ENCODE measurements around the gene ZG16B.

ZG16B gene

DNA sequence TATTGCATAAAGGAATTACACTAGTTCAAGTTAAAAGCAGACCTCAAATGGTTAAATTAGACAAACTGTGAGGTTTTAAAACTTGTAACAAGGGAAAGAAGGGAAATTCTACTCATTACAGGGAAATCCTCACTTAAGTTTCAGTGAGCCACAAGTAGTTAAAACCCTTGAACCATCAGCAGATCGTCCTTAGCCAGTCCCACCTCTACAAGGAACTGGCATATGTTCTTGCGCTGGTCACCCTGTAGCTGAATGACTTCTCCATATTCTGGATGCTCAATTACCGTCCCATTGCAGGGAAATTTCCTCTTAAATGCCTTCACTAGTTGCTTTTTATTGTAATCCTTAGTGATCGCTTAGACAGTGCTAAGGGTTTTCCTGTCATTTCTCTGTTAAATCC lies 7.6 kb upstream of the ZG16B start:
- no peak for DNase-seq (ENCODE audit: extremely low read depth in 1 of 2, low read depth in 1 of 2)

DNA sequence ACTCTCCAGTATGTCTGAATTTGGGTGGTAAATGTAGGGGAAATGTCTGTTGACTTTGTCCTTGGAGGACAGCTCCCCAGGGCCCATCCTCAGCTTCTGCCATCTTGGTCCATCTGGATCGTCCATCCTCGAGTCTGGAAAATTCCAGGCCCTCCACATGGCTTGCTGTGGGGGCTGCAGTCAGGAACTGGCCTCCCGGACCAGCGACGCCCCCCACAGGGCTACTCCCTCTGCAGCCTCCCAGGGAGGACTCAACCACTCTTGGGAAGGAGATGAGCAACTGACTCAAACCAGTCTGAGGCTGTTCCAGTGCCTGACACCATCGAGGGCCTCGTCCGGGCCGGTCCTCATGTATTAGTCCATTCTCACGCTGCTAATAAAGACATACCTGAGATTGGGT lies 5.5 kb upstream of the ZG16B start:
- no peak for DNase-seq (ENCODE audit: extremely low read depth in 1 of 2, low read depth in 1 of 2)

DNA sequence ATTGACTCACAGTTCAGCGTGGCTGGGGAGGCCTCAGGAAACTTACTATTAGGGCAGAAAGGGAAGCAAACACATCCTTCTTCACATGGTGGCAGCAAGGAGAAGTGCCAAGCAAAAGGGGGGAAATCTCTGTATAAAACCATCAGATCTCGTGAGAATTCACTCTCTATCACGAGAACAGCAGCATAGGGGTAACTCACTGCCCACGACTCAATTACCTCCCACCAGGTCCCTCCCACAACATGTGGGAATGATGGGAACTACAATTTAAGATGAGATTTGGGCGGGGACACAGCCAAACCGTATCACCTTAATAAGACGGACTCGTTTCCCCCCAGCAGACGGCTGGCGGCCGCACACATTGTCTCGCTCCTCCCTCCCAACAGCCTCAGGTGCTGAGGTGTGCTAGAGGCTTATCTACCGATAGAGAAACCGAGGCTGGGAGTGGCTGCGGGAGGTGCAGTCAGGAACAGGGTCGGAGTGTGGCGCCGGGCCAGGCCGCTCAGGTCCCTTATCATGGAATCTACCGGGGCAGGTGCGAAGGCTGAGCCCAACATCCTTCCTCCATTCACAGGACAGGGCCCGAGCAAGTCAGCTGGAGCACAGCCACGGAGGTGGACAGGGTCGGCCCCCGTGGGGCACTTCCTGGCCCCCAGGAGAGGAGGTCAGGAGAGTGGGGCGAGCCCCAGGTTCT lies 4.9 kb upstream of the ZG16B start:
- DNase-seq (ENCODE audit: extremely low read depth in 1 of 2, low read depth in 1 of 2): no peak

DNA sequence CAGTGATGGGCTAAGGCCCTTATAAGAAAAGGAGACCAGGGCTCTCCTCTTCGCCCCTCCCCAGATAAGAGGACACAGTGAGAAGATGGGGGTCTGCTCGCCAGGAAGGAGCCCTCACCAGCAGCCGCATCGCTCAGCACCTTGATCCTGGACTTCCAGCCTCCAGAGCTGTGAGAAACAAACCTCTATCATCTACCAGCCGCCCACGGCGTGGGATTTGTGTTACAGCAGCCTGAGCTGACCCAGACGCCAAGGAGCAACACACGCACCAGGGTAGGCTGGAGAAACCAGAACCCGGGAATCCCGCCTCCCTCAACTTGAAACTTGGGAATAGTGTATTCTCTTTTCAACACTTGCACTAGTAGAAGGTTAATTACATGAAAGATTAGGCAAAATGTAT lies 4.2 kb upstream of the ZG16B start:
- DNase-seq (ENCODE audit: extremely low read depth in 1 of 2, low read depth in 1 of 2): no peak

DNA sequence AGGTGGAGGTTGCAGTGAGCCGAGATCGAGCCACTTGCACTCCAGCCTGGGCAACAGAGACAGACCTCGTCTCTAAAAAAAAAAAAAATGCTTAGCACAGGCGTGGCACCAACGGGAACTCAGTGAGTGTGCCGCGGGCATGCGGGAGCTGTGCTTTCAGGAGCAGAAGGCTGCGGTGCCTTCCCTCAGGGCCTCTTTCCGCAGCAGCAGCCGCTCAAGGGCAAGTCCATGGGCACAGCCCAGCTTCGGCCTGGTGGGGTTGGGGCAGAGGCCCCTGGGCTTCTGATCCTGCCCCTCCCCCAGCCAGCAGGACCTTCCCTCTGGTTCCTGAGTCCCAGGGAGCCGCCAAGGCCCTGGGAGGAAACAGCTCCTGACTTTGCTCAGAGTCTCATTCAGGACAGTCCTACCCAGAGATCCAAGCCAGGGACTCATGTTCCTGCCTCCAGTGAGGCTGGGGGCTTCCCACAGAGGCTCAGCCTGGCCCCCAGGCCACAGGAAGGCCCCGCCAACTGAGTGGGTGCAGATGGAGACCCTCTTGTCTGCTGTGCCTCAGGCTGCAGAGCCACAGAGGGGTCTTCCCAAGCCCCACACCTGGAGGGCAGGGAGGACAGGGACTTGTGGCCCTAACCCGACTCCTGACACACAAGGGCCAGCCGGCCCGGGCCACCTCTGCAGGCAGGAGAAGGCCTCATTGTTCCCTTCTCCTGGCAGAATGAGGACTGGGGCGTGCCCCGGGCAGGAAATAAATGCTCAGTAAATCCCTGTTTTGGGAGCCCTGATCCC lies 3.3 kb upstream of the ZG16B start:
- no peak for DNase-seq (ENCODE audit: extremely low read depth in 1 of 2, low read depth in 1 of 2)

DNA sequence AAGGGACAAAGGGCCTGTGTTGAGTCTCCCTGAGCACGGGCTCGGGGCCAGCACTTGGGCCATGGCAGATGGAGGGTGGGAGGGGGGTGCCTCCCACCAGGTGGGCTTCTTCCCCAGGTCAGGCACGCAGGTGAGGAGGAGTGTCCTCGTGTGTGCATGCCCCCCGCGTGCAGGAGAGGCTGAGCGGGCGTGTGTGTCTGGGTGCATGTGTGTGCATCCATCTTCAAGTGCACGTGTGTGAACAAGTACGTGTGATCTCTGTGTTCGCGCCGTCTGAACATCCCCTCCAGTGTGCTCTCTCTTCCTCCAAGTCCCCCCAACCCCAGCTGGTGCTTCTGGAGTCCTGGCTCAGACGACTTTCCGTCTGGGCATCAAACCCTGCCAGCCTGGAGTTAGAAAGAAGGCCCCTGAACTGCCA lies 2.7 kb upstream of the ZG16B start:
- no peak for DNase-seq (ENCODE audit: extremely low read depth in 1 of 2, low read depth in 1 of 2)

DNA sequence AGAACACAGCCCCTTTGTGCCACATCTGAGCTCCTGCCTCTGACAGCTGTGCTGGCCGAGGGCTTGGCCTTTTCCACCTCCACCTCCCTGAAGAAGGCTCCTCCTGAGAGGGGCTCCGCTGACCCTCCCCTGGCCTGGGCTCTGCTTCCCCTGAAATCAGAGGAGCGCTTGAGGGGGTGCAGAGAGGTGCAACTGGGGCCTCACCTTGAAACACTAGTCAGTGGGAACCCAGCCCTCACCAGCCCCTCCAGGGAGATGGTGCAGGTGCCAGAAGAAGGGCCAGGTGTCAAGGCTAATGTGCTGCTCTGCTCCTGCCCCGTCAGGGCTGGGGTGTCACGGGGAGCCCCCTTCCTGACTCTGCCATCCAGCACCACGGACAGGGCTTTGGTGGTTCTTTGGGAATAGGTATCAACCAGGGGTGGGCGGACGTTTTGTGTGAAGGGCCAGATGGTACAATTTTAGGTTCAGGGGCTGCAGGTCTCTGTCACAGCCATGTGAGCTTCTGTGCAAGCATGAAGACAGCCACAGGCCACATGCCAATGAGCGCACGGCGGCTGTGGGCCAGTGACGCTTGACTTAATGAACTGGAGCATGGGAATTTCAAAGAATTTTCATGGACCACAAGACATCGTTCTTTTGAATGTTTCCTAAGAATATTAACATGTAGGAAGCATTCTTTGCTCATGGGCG lies 2.1 kb upstream of the ZG16B start:
- DNase-seq (ENCODE audit: extremely low read depth in 1 of 2, low read depth in 1 of 2): no peak

DNA sequence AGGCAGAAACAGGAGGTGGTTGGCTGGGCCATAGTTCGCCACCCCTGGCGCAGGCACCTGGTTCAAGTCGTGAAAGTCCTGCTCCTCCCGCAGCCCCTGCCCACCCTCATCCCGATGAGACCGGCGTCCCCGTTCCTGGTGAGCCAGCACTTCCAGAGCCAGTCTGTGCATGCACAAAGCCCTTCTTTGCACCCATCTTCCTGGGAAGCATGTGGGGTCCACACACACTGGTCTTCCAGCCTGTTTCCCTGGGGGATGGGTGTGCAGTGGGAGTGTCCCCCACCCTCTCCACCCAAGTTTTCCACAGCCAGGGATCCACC lies 1.6 kb upstream of the ZG16B start:
- no peak for DNase-seq (ENCODE audit: extremely low read depth in 1 of 2, low read depth in 1 of 2)

DNA sequence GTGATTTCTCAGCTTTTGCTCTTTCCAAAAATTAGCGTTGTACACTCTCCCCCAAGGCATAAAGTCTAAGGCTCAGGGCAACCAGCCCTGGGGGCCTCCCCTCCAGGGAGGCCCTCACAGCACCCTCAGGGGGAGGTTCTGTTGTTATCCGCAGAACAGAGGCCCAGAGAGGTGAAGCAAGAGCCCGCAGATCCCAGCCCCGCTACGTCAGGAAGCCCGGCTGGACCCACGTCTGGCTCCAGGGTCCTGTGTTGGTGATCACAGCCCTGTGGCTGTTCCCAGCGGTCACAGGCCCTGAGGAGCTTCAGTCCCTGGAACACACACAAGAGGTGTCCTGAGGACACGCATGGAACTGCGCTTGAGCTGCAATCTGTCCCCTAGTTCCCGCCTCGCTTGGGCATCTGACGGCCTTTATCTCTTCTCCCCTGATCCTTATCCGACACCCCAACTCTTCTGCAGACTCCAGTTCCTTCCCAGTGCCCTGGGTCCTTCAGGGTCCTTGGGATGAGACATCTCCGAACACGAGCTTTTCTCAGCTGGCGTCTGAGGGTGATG lies 1.1 kb upstream of the ZG16B start:
- no peak for DNase-seq (ENCODE audit: extremely low read depth in 1 of 2, low read depth in 1 of 2)

DNA sequence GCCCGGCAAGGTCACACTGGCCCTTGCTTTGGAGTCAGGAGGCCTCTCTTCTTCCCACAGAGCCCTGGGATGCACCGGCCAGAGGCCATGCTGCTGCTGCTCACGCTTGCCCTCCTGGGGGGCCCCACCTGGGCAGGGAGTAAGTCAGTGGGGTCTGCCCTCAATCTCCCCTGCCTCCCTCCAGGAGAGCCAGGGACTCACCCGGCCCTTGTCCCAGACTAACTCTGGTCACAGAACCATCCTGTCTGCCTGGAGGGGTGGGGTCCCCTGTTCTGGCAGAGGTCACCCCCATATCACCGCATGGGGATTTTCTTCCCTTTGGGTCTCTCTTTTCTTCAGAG lies 222 bp downstream of the ZG16B start:
- DNase-seq (ENCODE audit: extremely low read depth in 1 of 2, low read depth in 1 of 2): no peak

DNA sequence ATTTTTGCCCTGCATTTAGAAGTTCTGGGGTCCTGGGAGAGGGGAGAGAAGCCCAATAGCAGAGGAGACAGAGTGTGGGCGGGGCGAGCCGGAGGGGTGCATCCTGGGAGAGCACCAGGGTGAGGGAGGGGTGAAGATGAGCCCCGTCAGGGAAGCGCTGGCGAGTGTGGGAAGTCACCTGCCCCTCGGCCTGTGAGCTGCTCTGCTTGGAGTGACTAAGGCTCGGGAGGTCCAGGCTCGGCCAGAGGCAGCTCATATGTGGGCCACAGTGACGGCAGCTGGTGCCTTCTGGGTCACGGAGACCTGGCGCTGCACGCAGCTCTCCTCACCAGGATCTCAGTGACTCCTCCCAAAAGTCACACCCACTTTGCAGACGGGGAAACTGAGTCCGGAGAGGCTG lies 1.1 kb downstream of the ZG16B start:
- no peak for DNase-seq (ENCODE audit: extremely low read depth in 1 of 2, low read depth in 1 of 2)

DNA sequence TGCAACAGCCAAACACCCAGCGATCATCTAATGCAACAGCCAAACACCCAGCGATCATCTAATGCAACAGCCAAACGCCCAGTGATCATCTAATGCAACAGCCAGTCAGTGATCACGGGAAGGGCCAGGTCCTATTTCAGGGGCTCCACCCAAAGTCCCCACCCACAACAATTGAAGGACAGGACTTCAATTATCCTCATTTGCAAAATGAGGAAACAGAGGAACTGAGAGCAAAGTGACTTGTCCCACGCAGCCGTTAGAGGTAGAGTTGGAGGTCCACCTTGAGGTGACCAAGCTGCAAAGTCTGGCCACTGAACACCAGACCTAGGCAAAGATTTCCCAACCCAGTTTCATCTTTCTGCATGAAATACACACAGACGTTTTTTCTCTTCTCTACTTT lies 3.7 kb downstream of the ZG16B start:
- DNase-seq (ENCODE audit: extremely low read depth in 1 of 2, low read depth in 1 of 2): no peak

DNA sequence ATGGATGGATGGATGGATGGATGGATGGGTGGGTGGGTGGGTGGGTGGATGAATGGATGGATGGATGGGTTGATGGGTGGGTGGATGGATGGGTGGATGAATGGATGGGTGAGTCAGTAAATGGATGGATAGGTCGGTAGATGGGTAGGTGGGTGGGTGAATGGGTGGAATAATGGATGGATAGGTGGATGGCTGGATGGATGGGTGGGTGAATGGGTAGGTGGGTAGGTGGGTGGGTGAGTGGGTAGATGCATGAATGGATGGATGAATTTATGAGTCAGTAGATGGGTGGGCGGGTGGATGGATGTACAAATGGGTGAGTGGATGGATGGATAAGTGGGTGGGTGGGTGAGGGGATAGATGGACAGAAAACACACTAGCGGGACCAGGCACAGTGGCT lies 4.9 kb downstream of the ZG16B start:
- no peak for DNase-seq (ENCODE audit: extremely low read depth in 1 of 2, low read depth in 1 of 2)

DNA sequence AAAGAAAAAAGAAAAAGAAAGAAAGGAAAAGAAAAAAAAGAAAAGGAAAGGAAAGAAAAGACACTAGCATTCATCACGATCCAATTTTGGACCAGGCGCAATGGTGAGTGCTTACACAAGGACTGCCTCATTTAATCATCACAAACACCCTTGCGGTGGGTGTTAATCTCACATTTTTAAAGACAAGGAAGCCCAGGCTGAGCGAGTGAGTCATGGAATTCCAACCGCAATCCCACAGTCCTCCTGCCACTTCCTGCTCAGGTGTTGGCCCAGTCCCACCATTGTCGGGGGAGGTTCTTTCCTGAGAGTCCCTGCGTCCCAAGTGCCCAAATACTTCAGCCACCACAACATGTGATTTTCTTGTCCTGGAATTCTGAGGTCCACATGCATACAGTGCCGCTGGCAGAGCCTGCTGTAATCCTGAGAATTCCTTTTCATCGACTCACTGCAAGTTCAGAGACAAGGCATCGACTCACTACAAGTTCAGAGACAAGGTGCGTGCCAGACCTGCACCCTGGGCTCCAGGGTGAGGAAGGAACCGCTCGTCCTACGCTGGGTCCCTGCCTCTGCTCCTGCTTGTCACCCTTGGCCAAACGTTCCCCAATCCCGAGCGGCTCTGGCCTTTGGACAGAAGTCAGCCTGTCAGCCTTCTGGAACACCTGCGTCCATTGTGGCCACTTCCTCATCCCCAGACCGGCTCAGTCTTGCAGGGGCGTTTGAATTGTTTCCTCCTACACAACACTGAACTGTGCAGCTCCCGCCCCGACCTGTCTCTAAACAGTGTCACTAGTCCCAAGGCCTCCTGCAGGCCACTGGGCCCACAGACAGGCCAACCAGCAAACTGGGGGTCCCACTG lies 5.8 kb downstream of the ZG16B start:
- DNase-seq (ENCODE audit: extremely low read depth in 1 of 2, low read depth in 1 of 2): no peak

DNA sequence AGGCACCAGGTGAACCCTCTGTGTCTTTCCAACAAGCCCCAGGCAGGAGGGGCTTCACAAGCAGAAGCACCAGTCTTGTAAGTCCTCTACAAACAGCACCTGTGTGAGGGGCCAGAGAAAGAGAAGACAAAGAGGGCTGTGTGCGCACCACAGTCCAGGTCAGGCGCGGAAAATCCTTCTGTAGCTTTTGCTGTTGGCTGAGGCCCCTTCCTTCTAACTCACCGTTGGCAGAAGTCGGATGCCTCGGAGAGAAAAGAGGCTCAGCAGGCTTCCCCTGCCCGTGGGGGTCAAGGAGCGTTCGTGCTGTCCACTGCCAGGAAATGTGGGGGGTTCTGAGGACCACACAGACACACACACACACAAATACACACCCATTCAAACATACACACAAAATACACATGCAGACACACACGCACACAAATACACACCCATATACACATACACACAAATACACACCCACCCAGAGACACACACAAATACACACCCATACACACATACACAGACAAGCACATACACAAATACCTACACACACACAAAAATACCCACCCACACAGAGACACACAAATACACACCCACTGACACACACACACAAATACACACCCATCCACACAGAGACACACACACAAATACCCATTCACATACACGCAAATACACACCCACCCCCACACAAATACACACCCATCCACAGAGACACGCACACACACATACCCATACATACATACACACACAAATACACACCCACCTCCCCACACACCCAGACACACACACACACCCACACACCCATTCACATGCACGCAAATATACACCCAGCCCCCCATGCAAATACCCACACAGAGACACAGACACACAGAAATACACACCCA lies 6.8 kb downstream of the ZG16B start:
- no peak for DNase-seq (ENCODE audit: extremely low read depth in 1 of 2, low read depth in 1 of 2)

DNA sequence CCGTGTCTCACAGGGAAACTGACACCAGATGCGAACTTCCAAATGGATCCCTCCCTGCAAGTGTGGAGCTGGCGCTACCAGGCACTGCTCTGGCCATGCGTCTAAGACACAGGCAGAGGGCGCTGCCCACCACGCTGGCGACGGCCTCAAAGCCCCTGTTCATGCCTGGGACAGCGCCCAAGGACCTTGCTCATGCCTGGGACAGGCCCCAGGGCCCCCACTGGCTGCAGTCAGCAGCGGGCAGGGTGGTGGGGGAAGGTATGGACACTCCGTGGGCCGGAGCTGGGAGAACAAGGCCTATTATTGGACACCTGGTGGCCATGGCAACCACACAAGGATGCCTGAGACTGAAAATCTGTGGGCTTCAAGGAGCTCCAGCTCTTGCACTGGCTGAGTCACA lies 8.8 kb downstream of the ZG16B start:
- DNase-seq (ENCODE audit: extremely low read depth in 1 of 2, low read depth in 1 of 2): peak; percentile 31 to 38

DNA sequence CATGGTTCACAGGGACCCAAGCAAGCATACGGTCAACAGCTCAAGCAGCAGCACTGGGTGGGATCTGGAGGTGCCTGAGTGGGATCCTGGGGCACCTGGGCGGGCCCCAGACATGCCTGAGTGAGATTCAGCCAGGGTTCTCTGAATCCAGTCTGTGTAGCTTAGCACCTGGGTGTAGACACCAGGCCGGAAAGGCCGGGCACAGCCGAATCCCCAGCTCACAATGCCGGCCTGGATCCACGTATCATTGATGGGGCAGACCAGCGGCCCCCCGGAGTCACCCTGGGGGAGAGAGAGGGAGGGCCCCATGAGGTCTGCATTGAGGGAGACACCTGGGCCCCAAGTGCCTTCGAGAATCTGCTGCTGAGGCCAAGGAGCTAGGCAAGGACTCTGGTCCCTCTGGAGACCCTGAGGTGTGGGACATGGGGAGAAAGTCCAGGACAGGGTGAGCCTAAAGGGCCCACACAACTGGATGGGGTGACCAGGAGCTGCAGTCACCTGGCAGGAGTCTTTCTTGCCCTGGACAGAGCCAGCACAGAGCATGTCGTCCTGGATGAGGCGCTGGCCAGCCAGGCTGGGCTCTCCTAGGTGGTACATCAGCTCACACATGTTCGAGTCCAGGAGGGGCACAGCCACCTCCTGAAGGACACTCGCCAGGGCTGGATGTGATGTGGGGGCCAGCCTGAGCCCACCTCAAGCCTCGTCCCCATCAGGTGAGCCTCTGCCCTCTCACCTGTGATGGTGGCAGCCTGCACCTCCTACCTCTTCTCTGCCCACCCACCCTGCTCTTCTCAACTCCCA lies 9.7 kb downstream of the ZG16B start:
- DNase-seq (ENCODE audit: extremely low read depth in 1 of 2, low read depth in 1 of 2): no peak

DNA sequence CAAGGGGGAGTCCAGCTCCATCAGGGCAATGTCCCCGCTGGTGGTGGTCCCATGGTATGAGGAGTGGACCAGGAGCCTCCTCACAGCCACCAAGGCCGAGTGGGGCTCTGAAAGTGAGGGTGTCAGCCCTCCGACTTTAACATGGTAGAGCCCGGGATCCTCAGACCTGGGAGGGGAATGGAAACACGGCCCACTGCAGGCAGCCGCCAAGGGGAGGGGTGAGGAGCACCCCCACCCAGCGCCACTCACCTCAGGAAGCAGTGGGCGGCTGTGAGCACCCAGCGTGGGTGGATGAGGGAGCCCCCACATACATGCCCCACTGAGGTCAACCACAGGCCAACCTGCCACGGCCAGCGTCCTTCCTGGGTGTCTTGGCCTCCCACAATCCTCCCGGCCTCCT lies 10.8 kb downstream of the ZG16B start:
- DNase-seq (ENCODE audit: extremely low read depth in 1 of 2, low read depth in 1 of 2): no peak

DNA sequence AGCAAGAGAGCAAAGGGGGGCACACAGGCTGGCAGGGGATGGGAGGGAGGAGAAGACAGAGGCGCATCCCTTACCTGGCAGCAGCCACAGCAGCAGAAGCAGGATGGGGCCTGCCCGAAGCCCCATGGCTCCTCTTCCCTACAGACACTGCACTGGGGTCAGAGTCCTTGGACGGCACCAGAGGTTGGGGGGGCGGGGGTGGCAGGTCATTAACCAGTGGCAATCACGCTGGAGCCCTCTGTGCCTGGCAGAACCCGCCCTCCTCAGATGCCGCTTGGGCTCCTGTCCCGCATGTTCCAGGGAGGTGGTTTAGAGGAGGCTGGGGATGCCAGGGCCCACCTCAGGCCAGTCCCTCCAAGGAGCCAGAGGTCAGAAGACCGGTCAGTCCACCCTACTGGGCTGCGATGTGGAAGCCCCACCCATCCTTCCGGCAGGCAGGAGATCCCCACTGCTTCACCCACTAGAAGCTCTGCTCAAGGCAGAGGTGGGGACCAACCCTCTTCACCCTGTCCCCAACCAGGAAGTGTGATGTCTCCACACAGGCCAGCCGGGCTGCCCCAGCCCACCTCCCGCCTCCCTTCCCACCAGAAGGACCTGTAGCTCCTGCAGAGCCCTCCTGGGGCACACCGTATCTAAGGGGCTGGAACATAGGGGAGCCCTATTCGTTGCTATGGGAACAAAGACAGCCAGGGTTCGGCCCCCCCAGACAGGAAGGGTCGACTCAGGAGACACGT lies 11.7 kb downstream of the ZG16B start:
- DNase-seq (ENCODE audit: extremely low read depth in 1 of 2, low read depth in 1 of 2): no peak

Data from activated CD8-positive, alpha-beta memory T cell treated with anti-CD3 and anti-CD28 coated beads for 1 hour (primary cell).